ENCODE measurements around the gene TMEM178A.

GRCh38 chr2:39689272-39689841 lies 23.6 kb downstream of the TMEM178A start:
- TF ChIP-seq POLR2A (IDR thresholded peaks at IDR 0.05) (no peak), CTCF (IDR thresholded peaks at IDR 0.05) (no peak)
